H1 (cell line): ENCODE measurements around the gene CCDC183. TPM values are rescaled to one million over a fixed set of nuclear protein-coding genes. Genes with fewer than 3 reads are reported as not detected.

Experiments
- CTCF ChIA-PET: fragments of 300-600 bp; sonication (Branson Sonifier 250); formaldehyde crosslinking; loops from one replicate; lab custom pipeline; 2021; ENCODE audit not compliant: partially characterized antibody; lab: Charles Lee
- POLR2A ChIA-PET: fragments of 300-600 bp; sonication (Branson Sonifier 250); formaldehyde crosslinking; loops from one replicate; lab custom pipeline; 2021; ENCODE audit warnings: inconsistent platforms; ENCODE audit not compliant: partially characterized antibody; lab: Charles Lee
- DNase-seq, 2 experiments: peaks; one replicate each; pipeline versions ENCODE4 v3.0.0 to v3.0.0-alpha.2; 2010 to 2022; ENCODE audit warnings: low spot score in 2 of 2, low read depth in 1 of 2, mixed read lengths in 1 of 2
- FAIRE-seq: peaks from 2 replicates; lab custom pipeline; 2011; peaks lifted over from hg19 to GRCh38; lab: Jason Lieb, UNC
- H2AFZ ChIP-seq: 2 replicates; pipeline ENCODE4 v1.8.1; 2012; ENCODE audit warnings: low read length, inconsistent platforms
- H2AK5ac ChIP-seq: 2 replicates; pipeline ENCODE4 v1.6.1; 2013; ENCODE audit warnings: low read depth, low read length
- H2BK120ac ChIP-seq: replicated peaks from 2 replicates; pipeline ENCODE3; 2013; ENCODE audit warnings: low read depth, low read length, inconsistent platforms
- H2BK12ac ChIP-seq: 2 replicates; pipeline ENCODE4 v1.6.1; 2013; ENCODE audit warnings: low read depth, low read length
- H2BK15ac ChIP-seq: 2 replicates; pipeline ENCODE4 v1.6.1; 2013; ENCODE audit warnings: low read length
- H2BK20ac ChIP-seq: 2 replicates; pipeline ENCODE4 v1.6.1; 2013; ENCODE audit warnings: low read length
- H2BK5ac ChIP-seq: 2 replicates; pipeline ENCODE4 v1.6.1; 2013; ENCODE audit warnings: low read depth, low read length
- H3K14ac ChIP-seq: 2 replicates; pipeline ENCODE4 v1.6.1; 2013; ENCODE audit warnings: inconsistent platforms; ENCODE audit not compliant: insufficient read length
- H3K18ac ChIP-seq: 2 replicates; pipeline ENCODE4 v1.6.1; 2013; ENCODE audit warnings: low read length; ENCODE audit errors: extremely low read depth
- H3K23ac ChIP-seq: 2 replicates; pipeline ENCODE4 v1.6.1; 2013; ENCODE audit warnings: inconsistent platforms; ENCODE audit not compliant: insufficient read length
- H3K23me2 ChIP-seq: 2 replicates; pipeline ENCODE4 v1.6.1; 2013; ENCODE audit warnings: low read depth, low read length
- H3K27ac ChIP-seq: 2 replicates; pipeline ENCODE4 v1.6.1; 2011; ENCODE audit warnings: low read depth, low read length, inconsistent platforms
- H3K27me3 ChIP-seq, 4 experiments: replicated peaks in 1 of 4; 1 replicate in 1 of 4; 2 replicates in 3 of 4; pipeline versions ENCODE4 v1.6.1 to v1.8.1; 2011 to 2013; ENCODE audit warnings: low read length in 3 of 4, mild to moderate bottlenecking in 3 of 4, inconsistent platforms in 2 of 4, mixed read lengths in 2 of 4, moderate library complexity in 1 of 4; ENCODE audit not compliant: control insufficient read depth in 3 of 4, insufficient read depth in 3 of 4; ENCODE audit errors: extremely low read depth in 1 of 4
- H3K36me3 ChIP-seq, 4 experiments: 2 replicates each; pipeline versions ENCODE4 v1.6.1 to v1.8.1; 2011 to 2013; ENCODE audit warnings: mild to moderate bottlenecking in 4 of 4, low read length in 3 of 4, moderate library complexity in 2 of 4, control low read depth in 1 of 4, inconsistent platforms in 1 of 4; ENCODE audit not compliant: insufficient read depth in 4 of 4, control insufficient read depth in 2 of 4
- H3K4ac ChIP-seq: replicated peaks from 2 replicates; pipeline ENCODE3; 2013; ENCODE audit warnings: low read length, low read depth, mixed read lengths, inconsistent platforms; ENCODE audit not compliant: insufficient read length
- H3K4me1 ChIP-seq, 4 experiments: replicated peaks in 1 of 4; 1 replicate in 1 of 4; 2 replicates in 3 of 4; pipeline versions ENCODE4 v1.6.1 to v1.8.1; 2011 to 2013; ENCODE audit warnings: low read length in 3 of 4, inconsistent platforms in 2 of 4, mixed read lengths in 1 of 4; ENCODE audit not compliant: insufficient read depth in 4 of 4, control insufficient read depth in 3 of 4
- H3K4me2 ChIP-seq, 2 experiments: 2 replicates each; pipeline versions ENCODE4 v1.6.1 to v1.8.1; 2011 to 2013; ENCODE audit warnings: low read depth in 2 of 2, low read length in 2 of 2, control low read depth in 1 of 2, inconsistent platforms in 1 of 2, mild to moderate bottlenecking in 1 of 2; ENCODE audit not compliant: insufficient read depth in 1 of 2
- H3K4me3 ChIP-seq, 4 experiments: fragments of 200-600, 300-600 bp in 1 of 4; sonication (generic), shearing (Covaris generic), sonication (Bioruptor Twin) in 1 of 4; 2 replicates each; pipeline versions ENCODE4 v1.5.1 to v1.8.1; 2011 to 2016; ENCODE audit warnings: low read length in 4 of 4, low read depth in 3 of 4, control low read depth in 2 of 4, inconsistent platforms in 2 of 4, mild to moderate bottlenecking in 2 of 4, mixed read lengths in 1 of 4, moderate library complexity in 1 of 4; ENCODE audit not compliant: insufficient read depth in 2 of 4; ENCODE audit errors: extremely low read depth in 1 of 4
- H3K56ac ChIP-seq: replicated peaks from 2 replicates; pipeline ENCODE3; 2013; ENCODE audit warnings: low read depth, mild to moderate bottlenecking, mixed read lengths, low read length, inconsistent platforms; ENCODE audit not compliant: insufficient read length
- H3K79me1 ChIP-seq: 2 replicates; pipeline ENCODE4 v1.6.1; 2013; ENCODE audit warnings: low read depth, low read length, control low read depth
- H3K79me2 ChIP-seq, 2 experiments: 2 replicates each; pipeline versions ENCODE4 v1.6.1 to v1.8.1; 2012 to 2013; ENCODE audit warnings: low read length in 2 of 2, mild to moderate bottlenecking in 2 of 2, inconsistent platforms in 1 of 2; ENCODE audit not compliant: insufficient read depth in 2 of 2, control insufficient read depth in 1 of 2
- H3K9ac ChIP-seq, 4 experiments: replicated peaks in 1 of 4; 1 replicate in 1 of 4; 2 replicates in 3 of 4; pipeline versions ENCODE4 v1.6.1 to v1.8.1; 2011 to 2013; ENCODE audit warnings: low read depth in 3 of 4, low read length in 3 of 4, control low read depth in 2 of 4, mild to moderate bottlenecking in 2 of 4, moderate library complexity in 2 of 4, inconsistent platforms in 1 of 4; ENCODE audit errors: extremely low read depth in 1 of 4
- H3K9me3 ChIP-seq, 2 experiments: 2 replicates each; pipeline versions ENCODE4 v1.6.1 to v1.8.1; 2012 to 2013; ENCODE audit warnings: mild to moderate bottlenecking in 2 of 2, moderate library complexity in 2 of 2, control low read depth in 1 of 2, inconsistent platforms in 1 of 2, low read depth in 1 of 2, low read length in 1 of 2, mixed read lengths in 1 of 2; ENCODE audit not compliant: insufficient read depth in 2 of 2
- H4K20me1 ChIP-seq, 2 experiments: replicated peaks in 1 of 2; 2 replicates each; pipeline versions ENCODE3 to v1.8.1; 2011 to 2013; ENCODE audit warnings: inconsistent platforms in 2 of 2, low read length in 2 of 2, mild to moderate bottlenecking in 1 of 2; ENCODE audit not compliant: insufficient read depth in 2 of 2, control insufficient read depth in 1 of 2
- H4K5ac ChIP-seq: 2 replicates; pipeline ENCODE4 v1.6.1; 2013; ENCODE audit warnings: low read length, low read depth, mixed read lengths, inconsistent platforms; ENCODE audit not compliant: insufficient read length
- H4K8ac ChIP-seq: 2 replicates; pipeline ENCODE4 v1.8.0; 2013; ENCODE audit warnings: mild to moderate bottlenecking, moderate library complexity, low read length, inconsistent platforms; ENCODE audit not compliant: insufficient read depth; ENCODE audit errors: extremely low read depth
- H4K91ac ChIP-seq: replicated peaks from 2 replicates; pipeline ENCODE3; 2013; ENCODE audit warnings: low read length, mixed read lengths, inconsistent platforms; ENCODE audit not compliant: insufficient read length
- CREB1 ChIP-seq: IDR thresholded peaks from 2 replicates; pipeline ENCODE4 v1.6.1; 2012; ENCODE audit warnings: inconsistent platforms
- NRF1 ChIP-seq: IDR thresholded peaks from 2 replicates; pipeline ENCODE4 v1.6.1; 2011; ENCODE audit warnings: mild to moderate bottlenecking, low read depth, low read length, improper control_type of control experiment
- TAF1 ChIP-seq: IDR thresholded peaks from 2 replicates; pipeline ENCODE4 v1.6.1; 2011; ENCODE audit warnings: mild to moderate bottlenecking, low read depth, low read length
- WGBS, 2 experiments: shearing (Covaris generic) in 1 of 2; methylation state at CpG; one replicate each; pipeline versions ENCODE4 v1.1.6 to v1.1.7; 2013 to 2015; ENCODE audit warnings: low lambda C conversion rate in 2 of 2, mixed read lengths in 2 of 2, inconsistent platforms in 1 of 2, low coverage in 1 of 2, missing lambda C conversion rate in 1 of 2; ENCODE audit not compliant: insufficient replicate concordance in 2 of 2, insufficient coverage in 1 of 2, insufficient read length in 1 of 2; ENCODE audit errors: extremely low coverage in 1 of 2, missing lambda C conversion rate in 1 of 2; 5-methylcytosine and 5-hydroxymethylcytosine counted together
- polyA plus RNA-seq, 7 experiments: library from polyadenylated mRNA; depleted of rRNA in 3 of 7; stranded (reverse) in 5 of 7; unstranded in 2 of 7; fragments of >200 nt in 5 of 7; fragments of 200-250 nt in 2 of 7; gene quantifications; 1 replicate in 5 of 7; 2 replicates in 1 of 7; 4 replicates in 1 of 7; pipeline versions ENCODE4 v1.2.1 to v1.2.3, GENCODE V29; 2011 to 2013; ENCODE audit warnings: missing spikeins in 2 of 7, mixed read lengths in 2 of 7
- total RNA-seq: library from RNA; stranded (reverse); fragmentation: NEBNext Ultra II Directional; extraction: Animal tissue kit (Norgen Biotek cat#: 25700); gene quantifications from 2 replicates; pipeline ENCODE4 v1.2.1, GENCODE V29; 2021

The CCDC183 gene
- total and polyA plus RNA-seq, 2 of the 8 experiments (the other 6 are each of a cell fraction or from before 2014, with no cell fraction given), result 0.51 to 1.6 TPM

GRCh38 chr9:136746621-136747020 lies 49.5 kb upstream of the CCDC183 start:
- H4K91ac ChIP-seq, result no peak overlapping the region
- no peak overlapping the region for H2BK5ac ChIP-seq
- FAIRE-seq (no peak), DNase-seq (no peak)
- no peak overlapping the region for H3K4me3 ChIP-seq
- no peaks in the 10 kb centered on the region; the same call in 1 of the 2 replicates for H3K23me2 ChIP-seq
- no peak overlapping the region for H2AFZ ChIP-seq
- no peak overlapping the region for H2BK120ac ChIP-seq
- H3K18ac ChIP-seq, result no peak overlapping the region
- H3K79me1 ChIP-seq, result no peaks in the 10 kb centered on the region
- H2BK15ac ChIP-seq, result no peak overlapping the region
- peaks cover 0 to 3% of the 10 kb centered on the region in 2 experiments; a peak in 1 of 4 replicates for H3K9me3 ChIP-seq
- ChIA-PET CTCF (interaction anchor here (2.3 kb wide), 1 partner anchor 75 kb away, joined by 5 read pairs; no protein-coding TSS in a partner anchor), POLR2A (interaction anchor here (11.7 kb wide), 1 partner anchor 17 kb away, joined by 137 read pairs; no protein-coding TSS in a partner anchor)
- H3K27ac ChIP-seq, result no peak overlapping the region
- H2BK20ac ChIP-seq, result no peak overlapping the region
- H3K23ac ChIP-seq, result no peak overlapping the region
- no peak overlapping the region for H3K9ac ChIP-seq
- H3K14ac ChIP-seq, result no peak overlapping the region
- H4K5ac ChIP-seq, result no peak overlapping the region
- no peak overlapping the region for H3K56ac ChIP-seq
- no peak overlapping the region for H3K4me2 ChIP-seq
- H3K27me3 ChIP-seq, result peaks cover 0 to 4% (median 0%) of the 10 kb centered on the region in 4 experiments; a peak in 2 of 7 replicates
- no peak overlapping the region for H2BK12ac ChIP-seq
- no peaks in the 10 kb centered on the region for H4K20me1 ChIP-seq
- H3K4me1 ChIP-seq, result peaks cover 0 to 14% (median 8%) of the 10 kb centered on the region in 4 experiments; a peak in 6 of 7 replicates
- H3K79me2 ChIP-seq, result no peaks in the 10 kb centered on the region
- H4K8ac ChIP-seq, result peak overlapping the region; percentile 25; the same call in 1 of the 2 replicates
- H2AK5ac ChIP-seq, result no peak overlapping the region
- H3K36me3 ChIP-seq, result no peaks in the 10 kb centered on the region
- no peak overlapping the region for H3K4ac ChIP-seq
- 90% methylated on average over 13 of the region's 18 CpGs; no CpG with 5 or more reads in 1 of the 2 experiments for WGBS, 2 experiments
- no peak for TF ChIP-seq NRF1
- no peak for TF ChIP-seq CREB1
- TF ChIP-seq TAF1, result no peak
